Hematopoietic multipotent progenitor cell treated with erythropoietin and hydrocortisone succinate and interleukin-3 and kit ligand, for 15 days (in vitro differentiated cells): ENCODE results near the gene KCND3.

ENCODE experiments used
- DNase-seq: peaks from one replicate; pipeline ENCODE4 v3.0.0-alpha.2; 2015; ENCODE audit warnings: low spot score

KCND3 gene

GRCh38 chr1:111911061-111911460 is 78.4 kb downstream of the KCND3 start:
- DNase-seq: no peak

GRCh38 chr1:111909030-111909429 is 80.4 kb downstream of the KCND3 start:
- DNase-seq: no peak

- DNase-seq: no peak
Measured at GRCh38 chr1:111908011-111908621, 81.4 kb downstream of the KCND3 start.

- DNase-seq: no peak
Measured at GRCh38 chr1:111907321-111907720, 82.1 kb downstream of the KCND3 start.

- no peak for DNase-seq
Measured at GRCh38 chr1:111906816-111907215, 82.7 kb downstream of the KCND3 start.

- no peak for DNase-seq
Measured at GRCh38 chr1:111906111-111906510, 83.4 kb downstream of the KCND3 start.

GRCh38 chr1:111904478-111905218 is 84.8 kb downstream of the KCND3 start:
- DNase-seq: no peak

GRCh38 chr1:111903871-111904449 is 85.5 kb downstream of the KCND3 start:
- DNase-seq: no peak

- DNase-seq: no peak
Measured at GRCh38 chr1:111903148-111903870, 86.2 kb downstream of the KCND3 start.

GRCh38 chr1:111895469-111895868 is 94.0 kb downstream of the KCND3 start:
- no peak for DNase-seq

- no peak for DNase-seq
Measured at GRCh38 chr1:111895017-111895416, 94.5 kb downstream of the KCND3 start.

- no peak for DNase-seq
Measured at GRCh38 chr1:111894497-111894896, 95.0 kb downstream of the KCND3 start.

GRCh38 chr1:111891566-111891965 is 97.9 kb downstream of the KCND3 start:
- DNase-seq: no peak

- no peak for DNase-seq
Measured at GRCh38 chr1:111888740-111889376, 100.6 kb downstream of the KCND3 start.

GRCh38 chr1:111887875-111888274 is 101.6 kb downstream of the KCND3 start:
- DNase-seq: no peak

- no peak for DNase-seq
Measured at GRCh38 chr1:111887385-111887784, 102.1 kb downstream of the KCND3 start.

GRCh38 chr1:111886741-111887140 is 102.7 kb downstream of the KCND3 start:
- no peak for DNase-seq

- DNase-seq: no peak
Measured at GRCh38 chr1:111884772-111885443, 104.6 kb downstream of the KCND3 start.

- no peak for DNase-seq
Measured at GRCh38 chr1:111882986-111883560, 106.4 kb downstream of the KCND3 start.

- no peak for DNase-seq
Measured at GRCh38 chr1:111882559-111882958, 106.9 kb downstream of the KCND3 start.
